Hematopoietic multipotent progenitor cell treated with erythropoietin and hydrocortisone succinate and interleukin-3 and kit ligand, for 15 days (in vitro differentiated cells): ENCODE results near the gene RASA1.

Source experiments
- DNase-seq: peaks from one replicate; pipeline ENCODE4 v3.0.0-alpha.2; 2015; ENCODE audit warnings: low spot score

The RASA1 gene

GRCh38 chr5:87361031-87361445 is 93.4 kb downstream of the RASA1 start:
- no peak for DNase-seq

- DNase-seq: no peak
Observed at GRCh38 chr5:87361536-87362213, 94.0 kb downstream of the RASA1 start.

GRCh38 chr5:87367243-87367642 is 99.6 kb downstream of the RASA1 start:
- DNase-seq: no peak

GRCh38 chr5:87368601-87369000 is 100.9 kb downstream of the RASA1 start:
- DNase-seq: no peak

- no peak for DNase-seq
Observed at GRCh38 chr5:87369431-87369830, 101.7 kb downstream of the RASA1 start.

GRCh38 chr5:87372705-87373104 is 105.0 kb downstream of the RASA1 start:
- no peak for DNase-seq

- no peak for DNase-seq
Observed at GRCh38 chr5:87382224-87382623, 114.5 kb downstream of the RASA1 start.

GRCh38 chr5:87383216-87383615 is 115.5 kb downstream of the RASA1 start:
- no peak for DNase-seq

- no peak for DNase-seq
Observed at GRCh38 chr5:87385802-87386201, 118.1 kb downstream of the RASA1 start.

GRCh38 chr5:87388129-87388528 is 120.4 kb downstream of the RASA1 start:
- DNase-seq: no peak

- no peak for DNase-seq
Observed at GRCh38 chr5:87389296-87390034, 121.8 kb downstream of the RASA1 start.

GRCh38 chr5:87390075-87390474 is 122.4 kb downstream of the RASA1 start:
- DNase-seq: no peak

- DNase-seq: no peak
Observed at GRCh38 chr5:87390576-87391199, 123.0 kb downstream of the RASA1 start.

- no peak for DNase-seq
Observed at GRCh38 chr5:87392170-87392569, 124.5 kb downstream of the RASA1 start.

- no peak for DNase-seq
Observed at GRCh38 chr5:87392801-87393200, 125.1 kb downstream of the RASA1 start.

- no peak for DNase-seq
Observed at GRCh38 chr5:87393331-87393730, 125.6 kb downstream of the RASA1 start.

GRCh38 chr5:87394411-87395165 is 126.9 kb downstream of the RASA1 start:
- no peak for DNase-seq

- no peak for DNase-seq
Observed at GRCh38 chr5:87398981-87399614, 131.4 kb downstream of the RASA1 start.

- DNase-seq: no peak
Observed at GRCh38 chr5:87399720-87400119, 132.0 kb downstream of the RASA1 start.

- DNase-seq: peak; percentile 58
Observed at GRCh38 chr5:87400305-87400899, 132.7 kb downstream of the RASA1 start.

GRCh38 chr5:87401626-87402025 is 133.9 kb downstream of the RASA1 start:
- DNase-seq: no peak

GRCh38 chr5:87403409-87403808 is 135.7 kb downstream of the RASA1 start:
- no peak for DNase-seq
